Activated gamma-delta T cell treated with anti-CD3 and anti-CD28 coated beads, Interleukin-2, amount 50 U/mL, for 16 hours (primary cell): Measurements from ENCODE around the gene CFAP68.
A peak's percentile ranks its signal among the peaks of the same experiment; 100 is the strongest.
"Not testable (repeated sequence)": the region's sequence is repeated elsewhere in the genome, so short reads cannot be mapped to it uniquely, and the experiment has no call there.

Experiments used
- DNase-seq: peaks from one replicate; pipeline ENCODE4 v3.0.0-alpha.2; 2020; ENCODE audit warnings: low read depth

Gene CFAP68

DNA sequence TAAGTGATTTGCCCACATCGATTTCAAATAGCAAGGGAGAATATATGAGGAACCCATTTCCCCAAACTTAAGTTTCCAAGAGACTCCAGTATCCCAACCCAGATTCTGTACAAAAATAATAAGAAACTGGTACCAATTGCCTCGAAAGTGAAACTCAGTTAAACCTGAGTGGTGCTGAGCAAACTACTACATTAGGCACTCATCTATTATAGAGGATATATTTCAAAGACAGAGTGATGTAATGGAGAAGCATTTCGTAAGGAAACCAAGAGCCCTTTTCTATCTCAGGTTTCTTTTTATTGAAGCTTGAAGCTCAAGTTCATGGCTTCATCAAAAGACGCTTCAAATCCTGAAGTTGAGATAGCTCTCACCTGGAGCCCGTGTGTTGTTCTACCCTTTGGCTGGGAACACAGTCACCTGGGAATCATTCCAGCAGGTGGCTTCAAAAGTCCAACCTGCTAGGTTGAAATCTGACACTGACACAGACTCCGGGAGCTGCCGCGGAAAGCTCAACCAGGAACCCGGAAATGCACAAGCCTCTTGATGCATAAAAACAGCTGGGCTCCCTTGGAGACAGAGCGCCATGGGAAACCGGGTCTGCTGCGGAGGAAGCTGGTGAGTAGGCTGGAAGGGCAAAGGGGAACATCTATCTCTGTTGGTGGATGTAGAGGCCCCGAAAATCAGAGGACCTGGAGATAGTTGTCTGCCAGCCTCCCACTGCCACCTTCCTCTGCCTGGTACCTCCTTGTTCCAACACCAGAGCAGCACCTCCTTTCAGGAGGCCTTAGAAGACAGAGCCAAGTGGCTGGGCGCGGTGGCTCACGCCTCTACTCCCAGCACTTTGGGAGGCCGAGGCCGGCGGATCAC lies 39.3 kb downstream of the CFAP68 start, which contains the start of gene C11orf52:
C11orf52 (plus strand) TSS at position 524 of the 867 bp plus-strand sequence; CDS start at position 584, 60 bp downstream.
- no peak for DNase-seq

DNA sequence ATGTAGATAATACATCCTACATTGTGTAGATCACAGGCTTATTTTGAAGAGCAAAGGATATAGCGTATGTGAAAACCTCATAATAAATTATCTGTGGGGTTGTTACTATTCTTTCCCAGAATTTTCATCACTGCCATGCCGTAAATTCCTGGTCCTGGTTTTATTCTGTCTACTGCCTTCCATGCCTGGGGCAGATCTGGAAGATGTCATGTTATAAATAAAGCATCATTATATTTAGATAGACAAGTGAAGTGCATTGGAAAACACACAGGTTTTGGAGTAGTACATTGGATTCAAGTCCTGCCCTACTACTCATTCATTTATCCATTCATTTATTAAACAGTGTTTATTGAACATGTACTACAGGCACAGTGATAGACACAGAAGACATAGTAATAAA lies 41.6 kb downstream of the CFAP68 start:
- no peak for DNase-seq

GRCh38 chr11:111921541-111922230 lies 42.3 kb downstream of the CFAP68 start:
- no peak for DNase-seq

DNA sequence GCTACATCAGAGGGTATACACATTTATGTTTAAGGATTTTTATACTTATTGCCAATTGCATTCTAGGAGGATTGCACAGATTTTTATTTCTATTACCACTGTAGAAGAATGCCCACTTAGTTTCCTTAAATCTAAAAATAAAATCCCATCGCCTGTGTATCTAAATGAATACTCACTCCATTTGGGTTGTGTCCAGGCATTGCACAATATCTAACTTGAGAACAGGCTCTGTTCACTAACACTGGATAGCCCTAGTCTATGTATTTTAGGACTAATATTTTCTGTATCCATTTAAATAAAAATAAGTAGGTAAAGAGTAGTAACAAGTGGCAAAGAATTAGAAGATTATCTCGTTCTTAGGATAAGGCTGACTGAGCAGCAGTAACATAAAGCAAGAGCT lies 43.5 kb downstream of the CFAP68 start:
- no peak for DNase-seq

DNA sequence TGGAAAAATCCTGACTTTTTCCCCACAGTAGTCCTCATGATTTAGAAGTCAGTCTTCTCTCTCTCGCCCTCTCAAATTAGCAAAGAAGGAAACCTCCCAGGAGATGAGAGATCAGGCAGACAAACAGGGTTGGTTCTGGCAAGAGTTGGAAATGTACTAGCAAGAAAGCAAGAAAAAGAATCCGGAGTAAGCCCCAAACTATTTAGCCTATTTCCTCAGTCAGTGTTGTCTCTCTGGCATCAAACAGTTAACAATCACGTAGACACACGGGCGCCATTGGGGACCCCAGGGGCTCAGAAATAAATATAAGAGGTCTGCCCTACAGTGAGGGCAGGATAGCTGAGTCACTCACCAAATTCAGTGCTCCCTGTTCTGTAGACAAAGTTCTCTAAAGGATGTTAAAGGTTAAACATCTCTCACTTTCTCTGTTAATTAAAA lies 44.0 kb downstream of the CFAP68 start:
- no peak for DNase-seq

- DNase-seq: no peak
These were observed 44.6 kb downstream of the CFAP68 start for GRCh38 chr11:111923951-111924350.

DNA sequence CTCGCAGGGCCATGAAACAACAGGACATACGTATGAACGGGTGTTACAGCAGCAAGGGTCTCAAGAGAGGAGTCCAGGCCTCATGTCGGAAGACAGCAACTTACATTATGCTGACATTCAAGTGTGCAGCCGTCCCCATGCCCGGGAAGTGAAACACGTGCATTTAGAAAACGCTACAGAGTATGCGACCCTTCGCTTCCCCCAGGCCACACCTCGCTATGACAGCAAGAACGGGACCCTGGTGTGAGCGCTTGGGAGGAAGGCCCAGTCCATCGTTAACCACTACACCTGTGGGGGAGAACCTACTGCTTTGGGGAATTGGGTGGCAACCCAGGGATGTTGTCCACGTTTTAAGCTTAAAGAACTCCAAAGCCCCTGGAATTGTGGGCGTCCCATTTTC lies 46.6 kb downstream of the CFAP68 start:
- DNase-seq: no peak

DNA sequence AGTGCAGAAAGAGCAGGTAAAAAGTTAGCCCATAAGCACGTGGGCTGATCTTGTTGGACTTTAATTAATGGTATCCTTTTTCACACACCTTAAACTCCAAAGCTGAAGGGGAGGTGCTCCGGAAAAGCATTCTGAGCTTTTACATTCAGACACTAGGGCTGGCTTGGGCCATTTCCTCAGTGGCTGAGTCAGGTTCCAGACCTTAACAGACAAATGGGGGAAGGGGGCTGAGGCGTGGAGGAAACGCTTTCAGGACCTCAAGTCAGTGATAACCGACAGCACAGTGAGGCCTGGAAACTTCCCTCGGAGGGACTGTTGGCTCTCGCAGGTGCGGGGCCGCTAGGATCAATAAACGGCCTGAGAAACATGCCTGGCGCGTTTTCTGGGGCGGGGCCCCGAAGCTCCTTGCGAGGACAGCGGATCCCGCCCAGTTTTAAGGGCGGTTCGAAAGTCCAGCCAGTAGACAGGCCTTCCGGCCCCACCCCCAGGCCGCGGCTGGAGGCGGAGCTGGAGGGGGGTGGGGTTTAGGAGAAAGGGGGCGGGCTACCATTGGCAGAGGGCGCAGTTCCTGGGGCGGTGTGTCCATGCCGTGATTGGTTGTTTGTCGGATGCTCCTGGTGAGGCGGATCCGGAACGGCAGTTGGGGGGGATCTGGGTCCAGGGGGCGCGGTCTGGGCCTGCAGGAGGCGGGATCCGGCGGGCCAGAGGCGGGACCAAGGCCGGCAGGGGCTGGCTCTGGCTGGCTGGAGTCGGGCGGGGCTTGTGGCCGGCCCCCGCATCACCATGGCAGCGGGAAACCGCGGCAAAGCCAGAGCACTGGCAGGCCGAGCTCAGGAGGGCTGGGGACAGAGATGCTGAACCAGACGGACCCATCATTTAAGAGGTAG lies 47.4 kb downstream of the CFAP68 start:
- DNase-seq: peak; percentile 92

GRCh38 chr11:111930472-111930871 lies 51.1 kb downstream of the CFAP68 start:
- no peak for DNase-seq

GRCh38 chr11:111932611-111932950 lies 53.2 kb downstream of the CFAP68 start:
- no peak for DNase-seq

DNA sequence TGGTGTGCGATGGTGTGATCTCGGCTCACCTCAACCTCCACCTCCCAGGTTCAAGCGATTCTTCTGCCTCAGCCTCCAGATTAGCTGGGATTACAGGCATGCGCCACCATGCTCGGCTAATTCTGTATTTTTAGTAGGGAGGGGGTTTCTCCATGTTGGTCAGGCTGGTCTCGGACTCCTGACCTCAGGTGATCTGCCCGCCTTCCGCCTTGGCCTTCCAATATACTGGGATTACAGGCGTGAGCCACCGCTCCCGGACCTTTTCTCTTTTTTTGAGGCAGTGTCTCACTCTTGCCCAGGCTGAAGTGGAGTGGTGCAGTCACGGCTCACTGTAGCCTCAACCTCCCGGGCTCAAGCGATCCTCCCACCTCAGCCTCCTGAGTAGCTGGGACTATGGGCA lies 53.8 kb downstream of the CFAP68 start:
- not testable (repeated sequence) for DNase-seq

- DNase-seq: no peak
These were observed 54.5 kb downstream of the CFAP68 start for GRCh38 chr11:111933872-111934271.

DNA sequence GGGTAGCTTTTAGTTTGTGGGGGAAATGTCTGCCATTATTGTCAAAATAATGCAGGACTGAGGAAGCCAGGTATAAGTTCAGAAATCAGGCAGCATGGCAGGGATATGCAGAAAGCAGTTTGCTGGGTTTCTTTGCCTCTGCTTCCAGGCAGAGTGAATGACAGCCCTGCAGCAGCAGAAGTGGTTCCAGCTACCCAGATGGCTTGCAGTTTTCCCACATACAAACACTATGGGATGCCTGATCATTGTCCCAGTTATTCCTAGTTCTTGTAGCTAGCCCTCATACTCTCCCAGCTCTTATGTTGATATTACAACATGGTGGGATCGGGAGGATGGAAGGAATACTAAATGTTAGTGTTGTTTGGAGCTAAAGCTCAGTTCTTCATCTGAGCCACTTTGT lies 55.0 kb downstream of the CFAP68 start:
- no peak for DNase-seq
